ENCODE data around the gene GAS7. TPM values are rescaled to one million over a fixed set of nuclear protein-coding genes. Genes with fewer than 3 reads are reported as not detected.

The GAS7 gene
- total and polyA plus RNA-seq, 2 donors (not counting 1 experiment from before 2014, with no cell fraction given): 3.4 to 13.6 TPM

GRCh38 chr17:9872852-9873251 lies 325.6 kb downstream of the GAS7 start:
- no peak overlapping the region for H3K4me3 Mint-ChIP-seq
- CTCF ChIA-PET: no interaction called here
- WGBS (ENCODE audit: insufficient coverage): 71% methylated on average over 6 of the region's 6 CpGs

GRCh38 chr17:9868552-9868951 lies 329.9 kb downstream of the GAS7 start:
- Mint-ChIP-seq H3K4me3 (no peak overlapping the region), H3K27ac (no peak overlapping the region), H3K9me3 (ENCODE audit: insufficient read depth) (no peaks in the 10 kb centered on the region), H3K27me3 (peaks cover 2% of the 10 kb centered on the region), H3K4me1 (no peaks in the 10 kb centered on the region)
- H2AFZ ChIP-seq (ENCODE audit: insufficient read depth, low read depth, low read length, poor library complexity, severe bottlenecking): no peak overlapping the region
- H4K20me1 ChIP-seq (ENCODE audit: control insufficient read depth, insufficient read depth, low read length, poor library complexity, severe bottlenecking): no peaks in the 10 kb centered on the region
- peaks cover 0 to 2% (median 0%) of the 10 kb centered on the region in 4 experiments for H3K27me3 ChIP-seq (replicated peaks in 1 of 4; ENCODE audit: control extremely low read depth in 1 of 4, control insufficient read depth in 3 of 4, insufficient read depth in 4 of 4, low read length in 3 of 4)
- H3K4me2 ChIP-seq (replicated peaks; ENCODE audit: low read depth, low read length, poor library complexity, severe bottlenecking): no peak overlapping the region
- no peaks in the 10 kb centered on the region for H3K36me3 ChIP-seq (replicated peaks in 1 of 2; ENCODE audit: control extremely low read depth in 1 of 2, control insufficient read depth in 1 of 2, extremely low read depth in 1 of 2, insufficient read depth in 2 of 2, low read length in 1 of 2)
- DNase-seq (no peak), ATAC-seq (ENCODE audit: low read depth) (no peak)
- 63% methylated on average over 2 of the region's 3 CpGs for WGBS (ENCODE audit: insufficient coverage)
- POLR2A ChIA-PET: no interaction called here
- intact Hi-C loops (cut with micrococcal nuclease): no loop called here
- no peaks in the 10 kb centered on the region for H3K79me2 ChIP-seq (ENCODE audit: control insufficient read depth, insufficient read depth, low read length)
- H3K4me3 ChIP-seq (ENCODE audit: control extremely low read depth in 1 of 5, extremely low read depth in 1 of 5, insufficient read depth in 1 of 5, low read depth in 2 of 5, low read length in 4 of 5): no peak overlapping the region
- no peak overlapping the region for H3K9ac ChIP-seq (ENCODE audit: low read length)
- no peak for TF ChIP-seq EZH2 (IDR thresholded peaks at IDR 0.05; ENCODE audit: borderline replicate concordance, insufficient read depth, low read depth, low read length, poor library complexity, severe bottlenecking)
- H3K4me1 ChIP-seq (ENCODE audit: control insufficient read depth in 2 of 2, insufficient read depth in 2 of 2, low read length in 2 of 2): no peaks in the 10 kb centered on the region
- H3K27ac ChIP-seq (ENCODE audit: low read length in 2 of 2): no peak overlapping the region
- CTCF ChIA-PET: no interaction called here
- H3K9me3 ChIP-seq (ENCODE audit: control extremely low read depth in 1 of 3, control insufficient read depth in 2 of 3, insufficient read depth in 1 of 3, low read length in 2 of 3): peaks cover 0 to 6% (median 0%) of the 10 kb centered on the region in 3 donors

More at GRCh38 chr17:9872852-9873251, 325.6 kb downstream of the GAS7 start:
- intact Hi-C loops (cut with micrococcal nuclease): no loop called here
- peaks cover 0 to 8% (median 0%) of the 10 kb centered on the region in 4 experiments for H3K27me3 ChIP-seq (replicated peaks in 1 of 4; ENCODE audit: control extremely low read depth in 1 of 4, control insufficient read depth in 3 of 4, insufficient read depth in 4 of 4, low read length in 3 of 4)
- no peak overlapping the region for H2AFZ ChIP-seq (ENCODE audit: insufficient read depth, low read depth, low read length, poor library complexity, severe bottlenecking)
- no peaks in the 10 kb centered on the region for H3K36me3 ChIP-seq (replicated peaks in 1 of 2; ENCODE audit: control extremely low read depth in 1 of 2, control insufficient read depth in 1 of 2, extremely low read depth in 1 of 2, insufficient read depth in 2 of 2, low read length in 1 of 2)
- H3K79me2 ChIP-seq (ENCODE audit: control insufficient read depth, insufficient read depth, low read length): no peaks in the 10 kb centered on the region
- H3K9ac ChIP-seq (ENCODE audit: low read length): no peak overlapping the region
- no peaks in the 10 kb centered on the region for H3K9me3 Mint-ChIP-seq (ENCODE audit: insufficient read depth)
- H3K27ac ChIP-seq (ENCODE audit: low read length in 2 of 2): no peak overlapping the region
- H3K4me2 ChIP-seq (replicated peaks; ENCODE audit: low read depth, low read length, poor library complexity, severe bottlenecking): no peak overlapping the region
- DNase-seq (no peak), ATAC-seq (ENCODE audit: low read depth) (no peak)
- no peaks in the 10 kb centered on the region for H3K4me1 ChIP-seq (ENCODE audit: control insufficient read depth in 2 of 2, insufficient read depth in 2 of 2, low read length in 2 of 2)
- no peak for TF ChIP-seq EZH2 (IDR thresholded peaks at IDR 0.05; ENCODE audit: borderline replicate concordance, insufficient read depth, low read depth, low read length, poor library complexity, severe bottlenecking)
- TF ChIP-seq CTCF (IDR thresholded peaks at IDR 0.05): no peak
- no peak overlapping the region for H3K27ac Mint-ChIP-seq
- H4K20me1 ChIP-seq (ENCODE audit: control insufficient read depth, insufficient read depth, low read length, poor library complexity, severe bottlenecking): no peaks in the 10 kb centered on the region
- no peaks in the 10 kb centered on the region for H3K4me1 Mint-ChIP-seq
- POLR2A ChIA-PET: no interaction called here
- H3K9me3 ChIP-seq (ENCODE audit: control extremely low read depth in 1 of 3, control insufficient read depth in 2 of 3, insufficient read depth in 1 of 3, low read length in 2 of 3): peaks cover 0 to 3% (median 0%) of the 10 kb centered on the region in 3 donors
- H3K27me3 Mint-ChIP-seq: peaks cover 9% of the 10 kb centered on the region
- no peak overlapping the region for H3K4me3 ChIP-seq (ENCODE audit: control extremely low read depth in 1 of 5, extremely low read depth in 1 of 5, insufficient read depth in 1 of 5, low read depth in 2 of 5, low read length in 4 of 5)

Measured in B cell (primary cell).